ENCODE data around the gene KRT10. TPM values are rescaled to one million over a fixed set of nuclear protein-coding genes. Genes with fewer than 3 reads are reported as not detected.

Gene KRT10
- total RNA-seq, 2 donors from 2014 or later = 5.8 to 23.6 TPM

DNA sequence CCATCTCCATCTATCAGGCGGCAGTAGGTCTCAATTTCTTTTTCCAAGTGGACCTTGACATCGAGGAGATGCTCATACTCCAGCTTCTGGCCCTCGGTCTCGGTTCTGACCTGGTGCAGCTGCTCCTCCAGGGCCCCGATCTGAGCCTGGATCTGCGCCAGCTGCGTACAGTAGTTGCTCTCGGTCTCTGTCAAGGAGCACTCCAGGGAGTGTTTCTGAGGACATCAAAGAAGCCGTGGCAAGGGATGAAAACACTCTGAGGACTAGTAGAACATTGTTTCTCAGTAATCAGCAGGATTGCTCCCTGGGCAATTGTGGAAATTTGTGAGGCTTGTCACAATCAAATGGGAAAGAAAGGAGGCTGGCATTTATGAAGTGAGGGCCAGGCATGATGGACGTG, 28.6 kb downstream of the KRT10 start:
- WGBS = 57% methylated on average over 10 of the region's 10 CpGs
- no peak overlapping the region for H3K27ac ChIP-seq
- intact Hi-C loops (cut with DNase I) = loop anchor here (10.0 kb wide), 1 partner anchor 179 kb away; no protein-coding TSS in a partner anchor
- H3K4me3 ChIP-seq = no peak overlapping the region
- no peaks in the 10 kb centered on the region for H3K36me3 ChIP-seq
- no peaks in the 10 kb centered on the region for H3K4me1 ChIP-seq (replicated peaks)
- no peaks in the 10 kb centered on the region for H3K27me3 ChIP-seq (replicated peaks; ENCODE audit: insufficient read depth)
- H3K9me3 ChIP-seq = no peaks in the 10 kb centered on the region
- no peak for DNase-seq (ENCODE audit: low spot score)
- TF ChIP-seq POLR2A (IDR thresholded peaks at IDR 0.05) (no peak), POLR2AphosphoS5 (IDR thresholded peaks at IDR 0.05) (no peak)
- TF ChIP-seq, protein P1, sequence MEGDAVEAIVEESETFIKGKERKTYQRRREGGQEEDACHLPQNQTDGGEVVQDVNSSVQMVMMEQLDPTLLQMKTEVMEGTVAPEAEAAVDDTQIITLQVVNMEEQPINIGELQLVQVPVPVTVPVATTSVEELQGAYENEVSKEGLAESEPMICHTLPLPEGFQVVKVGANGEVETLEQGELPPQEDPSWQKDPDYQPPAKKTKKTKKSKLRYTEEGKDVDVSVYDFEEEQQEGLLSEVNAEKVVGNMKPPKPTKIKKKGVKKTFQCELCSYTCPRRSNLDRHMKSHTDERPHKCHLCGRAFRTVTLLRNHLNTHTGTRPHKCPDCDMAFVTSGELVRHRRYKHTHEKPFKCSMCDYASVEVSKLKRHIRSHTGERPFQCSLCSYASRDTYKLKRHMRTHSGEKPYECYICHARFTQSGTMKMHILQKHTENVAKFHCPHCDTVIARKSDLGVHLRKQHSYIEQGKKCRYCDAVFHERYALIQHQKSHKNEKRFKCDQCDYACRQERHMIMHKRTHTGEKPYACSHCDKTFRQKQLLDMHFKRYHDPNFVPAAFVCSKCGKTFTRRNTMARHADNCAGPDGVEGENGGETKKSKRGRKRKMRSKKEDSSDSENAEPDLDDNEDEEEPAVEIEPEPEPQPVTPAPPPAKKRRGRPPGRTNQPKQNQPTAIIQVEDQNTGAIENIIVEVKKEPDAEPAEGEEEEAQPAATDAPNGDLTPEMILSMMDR (IDR thresholded peaks at IDR 0.05) = no peak

DNA sequence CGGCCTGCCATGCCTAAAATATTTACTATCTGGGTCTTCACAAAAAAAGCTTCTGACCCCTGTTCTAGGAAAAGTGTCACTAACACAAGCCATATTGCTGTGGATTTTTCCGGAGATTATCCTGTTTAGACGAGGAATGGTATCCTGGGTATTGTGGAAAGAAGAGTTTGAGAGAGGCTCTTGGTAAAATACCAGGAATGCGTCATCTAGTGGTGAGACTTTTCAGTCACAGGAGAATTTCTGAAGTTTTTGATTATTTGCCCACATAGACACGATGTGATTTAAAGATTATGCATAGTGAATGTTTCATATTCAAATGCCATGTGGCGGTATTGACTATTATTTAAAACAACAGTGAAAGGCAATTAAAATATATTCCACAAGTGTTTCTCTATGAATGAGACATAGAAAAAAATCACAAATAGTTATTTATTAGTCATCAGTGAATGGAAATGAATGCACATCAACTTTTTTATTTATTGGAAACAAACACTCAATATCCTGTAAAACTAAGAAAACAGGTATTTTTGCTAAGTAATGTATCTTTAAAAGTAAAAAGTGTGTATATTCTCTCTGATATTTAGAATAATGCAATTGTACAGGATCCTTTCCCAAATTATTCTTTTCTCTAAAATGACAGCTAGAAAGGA, 30.5 kb downstream of the KRT10 start:
- intact Hi-C loops (cut with DNase I) = loop anchor here (10.0 kb wide), 1 partner anchor 177 kb away; no protein-coding TSS in a partner anchor
- TF ChIP-seq, protein P1 (IDR thresholded peaks at IDR 0.05) = peak in 3 of 4 experiments; percentile 53 to 70 (median 70)
- TF ChIP-seq POLR2A (IDR thresholded peaks at IDR 0.05) = no peak
- peak; percentile 25 for TF ChIP-seq POLR2AphosphoS5 (IDR thresholded peaks at IDR 0.05)
- H3K4me1 ChIP-seq (replicated peaks) = no peaks in the 10 kb centered on the region

DNA sequence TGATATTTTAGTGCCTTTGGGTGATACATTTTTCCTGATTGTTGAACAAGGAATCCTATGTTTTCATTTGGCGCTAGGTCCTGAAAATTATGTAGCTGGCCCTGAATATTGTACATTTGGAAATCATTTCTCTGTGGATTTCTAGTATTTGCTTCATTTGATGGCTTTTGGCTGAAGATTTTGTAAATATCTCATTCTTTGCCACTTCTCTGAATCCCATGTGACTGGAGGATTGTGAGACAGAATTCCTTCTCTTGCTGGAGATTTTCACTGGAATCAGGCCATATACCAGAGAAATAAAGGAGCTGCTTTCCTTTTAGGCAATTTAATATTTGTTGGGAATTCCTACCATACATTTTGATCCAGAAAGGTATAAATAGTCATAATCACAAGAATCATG, 31.3 kb downstream of the KRT10 start:
- WGBS = 84% methylated on average over 1 of the region's 1 CpG
- intact Hi-C loops (cut with DNase I) = loop anchor here (10.0 kb wide), 1 partner anchor 176 kb away; no protein-coding TSS in a partner anchor

More for the DNA sequence above, 30.5 kb downstream of the KRT10 start:
- Histone ChIP-seq H3K4me3 (no peak overlapping the region), H3K27ac (no peak overlapping the region), H3K36me3 (no peaks in the 10 kb centered on the region), H3K27me3 (replicated peaks; ENCODE audit: insufficient read depth) (no peaks in the 10 kb centered on the region), H3K9me3 (no peaks in the 10 kb centered on the region)
- 24% methylated on average over 6 of the region's 6 CpGs for WGBS
- no peak for DNase-seq (ENCODE audit: low spot score)

DNA sequence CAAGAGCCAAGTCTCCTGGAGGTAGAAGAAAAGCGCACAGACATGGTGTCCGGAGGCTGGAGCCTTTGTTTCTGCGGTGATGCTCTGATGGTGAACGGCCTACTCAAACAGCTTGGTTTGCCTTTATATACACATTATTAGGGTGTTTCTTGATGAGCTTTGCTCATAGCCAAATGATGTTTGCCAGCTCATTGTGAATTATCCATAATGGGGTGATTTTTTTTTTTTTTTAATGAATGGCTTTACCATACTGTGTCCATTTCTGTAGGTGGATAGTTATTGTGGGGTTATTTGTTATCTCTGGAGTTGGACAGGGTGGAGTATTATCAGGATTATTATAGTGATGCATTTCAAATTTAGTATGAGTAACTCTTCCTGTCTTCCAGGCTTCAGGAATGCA, 40.0 kb downstream of the KRT10 start, which contains the start of gene KRT27:
KRT27 (minus strand) TSS at position 101 of the 400 bp plus-strand sequence; CDS start at position 44, 57 bp downstream.
- 99% methylated on average over 4 of the region's 4 CpGs for WGBS
- H3K27me3 ChIP-seq (replicated peaks; ENCODE audit: insufficient read depth) = no peaks in the 10 kb centered on the region
- no peaks in the 10 kb centered on the region for H3K4me1 ChIP-seq (replicated peaks)
- DNase-seq (ENCODE audit: low spot score) = no peak
- TF ChIP-seq POLR2A (IDR thresholded peaks at IDR 0.05) (no peak), POLR2AphosphoS5 (IDR thresholded peaks at IDR 0.05) (no peak)
- TF ChIP-seq, protein P1 (IDR thresholded peaks at IDR 0.05) = no peak
- no peaks in the 10 kb centered on the region for H3K36me3 ChIP-seq
- H3K9me3 ChIP-seq = no peaks in the 10 kb centered on the region
- intact Hi-C loops (cut with DNase I) = no loop called here
- no peak within 1 kb of the TSS for H3K27ac ChIP-seq
- no peak within 1 kb of the TSS for H3K4me3 ChIP-seq

More for the DNA sequence above, 31.3 kb downstream of the KRT10 start:
- no peak overlapping the region for H3K4me3 ChIP-seq
- no peaks in the 10 kb centered on the region for H3K9me3 ChIP-seq
- H3K27ac ChIP-seq = no peak overlapping the region
- H3K27me3 ChIP-seq (replicated peaks; ENCODE audit: insufficient read depth) = no peaks in the 10 kb centered on the region
- H3K4me1 ChIP-seq (replicated peaks) = no peaks in the 10 kb centered on the region
- DNase-seq (ENCODE audit: low spot score) = no peak
- H3K36me3 ChIP-seq = no peaks in the 10 kb centered on the region
- TF ChIP-seq, protein P1 (IDR thresholded peaks at IDR 0.05) = no peak
- TF ChIP-seq POLR2A (IDR thresholded peaks at IDR 0.05) = no peak
- TF ChIP-seq POLR2AphosphoS5 (IDR thresholded peaks at IDR 0.05) = no peak

Measured in prostate gland (tissue), 2 donors.